Measurements from ENCODE around the gene YEATS2.

DNA sequence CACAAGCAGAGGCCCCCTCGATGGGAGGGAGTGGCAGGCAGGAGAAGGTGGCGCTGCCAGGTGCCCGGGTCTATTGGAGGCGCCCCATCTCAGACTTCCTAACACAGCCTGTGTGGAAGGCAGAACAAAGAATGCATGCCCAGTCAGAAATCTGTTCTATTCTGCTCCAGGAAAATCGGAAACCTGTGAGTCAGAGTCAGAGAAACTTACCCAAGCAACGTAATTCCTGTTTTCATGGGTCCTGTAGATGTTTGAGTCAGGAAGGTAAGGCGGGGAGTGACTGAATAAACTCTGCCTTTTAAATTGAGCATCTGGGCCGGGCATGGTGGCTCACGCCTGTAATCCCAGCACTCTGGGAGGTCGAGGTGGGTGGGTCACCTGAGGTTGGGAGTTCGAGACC, 114.0 kb downstream of the YEATS2 start:
- TF ChIP-seq JUND (IDR thresholded peaks at IDR 0.05) = no peak
- TF ChIP-seq MXI1 (IDR thresholded peaks at IDR 0.05; ENCODE audit: low read depth, low read length) = no peak
- TF ChIP-seq, protein P1, sequence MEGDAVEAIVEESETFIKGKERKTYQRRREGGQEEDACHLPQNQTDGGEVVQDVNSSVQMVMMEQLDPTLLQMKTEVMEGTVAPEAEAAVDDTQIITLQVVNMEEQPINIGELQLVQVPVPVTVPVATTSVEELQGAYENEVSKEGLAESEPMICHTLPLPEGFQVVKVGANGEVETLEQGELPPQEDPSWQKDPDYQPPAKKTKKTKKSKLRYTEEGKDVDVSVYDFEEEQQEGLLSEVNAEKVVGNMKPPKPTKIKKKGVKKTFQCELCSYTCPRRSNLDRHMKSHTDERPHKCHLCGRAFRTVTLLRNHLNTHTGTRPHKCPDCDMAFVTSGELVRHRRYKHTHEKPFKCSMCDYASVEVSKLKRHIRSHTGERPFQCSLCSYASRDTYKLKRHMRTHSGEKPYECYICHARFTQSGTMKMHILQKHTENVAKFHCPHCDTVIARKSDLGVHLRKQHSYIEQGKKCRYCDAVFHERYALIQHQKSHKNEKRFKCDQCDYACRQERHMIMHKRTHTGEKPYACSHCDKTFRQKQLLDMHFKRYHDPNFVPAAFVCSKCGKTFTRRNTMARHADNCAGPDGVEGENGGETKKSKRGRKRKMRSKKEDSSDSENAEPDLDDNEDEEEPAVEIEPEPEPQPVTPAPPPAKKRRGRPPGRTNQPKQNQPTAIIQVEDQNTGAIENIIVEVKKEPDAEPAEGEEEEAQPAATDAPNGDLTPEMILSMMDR (IDR thresholded peaks at IDR 0.05) = no peak
- TF ChIP-seq YY1 (IDR thresholded peaks at IDR 0.05; ENCODE audit: low read depth) = no peak
- no peak for TF ChIP-seq TEAD4 (IDR thresholded peaks at IDR 0.05; ENCODE audit: borderline replicate concordance, insufficient read depth)
- no peak for TF ChIP-seq TAF1 (IDR thresholded peaks at IDR 0.05; ENCODE audit: borderline replicate concordance, low read depth, low read length)
- TF ChIP-seq GABPA (IDR thresholded peaks at IDR 0.05; ENCODE audit: low read depth) = no peak
- TF ChIP-seq FOSL2 (IDR thresholded peaks at IDR 0.05; ENCODE audit: borderline replicate concordance, low read depth) = no peak
- TF ChIP-seq, protein P2, sequence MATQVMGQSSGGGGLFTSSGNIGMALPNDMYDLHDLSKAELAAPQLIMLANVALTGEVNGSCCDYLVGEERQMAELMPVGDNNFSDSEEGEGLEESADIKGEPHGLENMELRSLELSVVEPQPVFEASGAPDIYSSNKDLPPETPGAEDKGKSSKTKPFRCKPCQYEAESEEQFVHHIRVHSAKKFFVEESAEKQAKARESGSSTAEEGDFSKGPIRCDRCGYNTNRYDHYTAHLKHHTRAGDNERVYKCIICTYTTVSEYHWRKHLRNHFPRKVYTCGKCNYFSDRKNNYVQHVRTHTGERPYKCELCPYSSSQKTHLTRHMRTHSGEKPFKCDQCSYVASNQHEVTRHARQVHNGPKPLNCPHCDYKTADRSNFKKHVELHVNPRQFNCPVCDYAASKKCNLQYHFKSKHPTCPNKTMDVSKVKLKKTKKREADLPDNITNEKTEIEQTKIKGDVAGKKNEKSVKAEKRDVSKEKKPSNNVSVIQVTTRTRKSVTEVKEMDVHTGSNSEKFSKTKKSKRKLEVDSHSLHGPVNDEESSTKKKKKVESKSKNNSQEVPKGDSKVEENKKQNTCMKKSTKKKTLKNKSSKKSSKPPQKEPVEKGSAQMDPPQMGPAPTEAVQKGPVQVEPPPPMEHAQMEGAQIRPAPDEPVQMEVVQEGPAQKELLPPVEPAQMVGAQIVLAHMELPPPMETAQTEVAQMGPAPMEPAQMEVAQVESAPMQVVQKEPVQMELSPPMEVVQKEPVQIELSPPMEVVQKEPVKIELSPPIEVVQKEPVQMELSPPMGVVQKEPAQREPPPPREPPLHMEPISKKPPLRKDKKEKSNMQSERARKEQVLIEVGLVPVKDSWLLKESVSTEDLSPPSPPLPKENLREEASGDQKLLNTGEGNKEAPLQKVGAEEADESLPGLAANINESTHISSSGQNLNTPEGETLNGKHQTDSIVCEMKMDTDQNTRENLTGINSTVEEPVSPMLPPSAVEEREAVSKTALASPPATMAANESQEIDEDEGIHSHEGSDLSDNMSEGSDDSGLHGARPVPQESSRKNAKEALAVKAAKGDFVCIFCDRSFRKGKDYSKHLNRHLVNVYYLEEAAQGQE (IDR thresholded peaks at IDR 0.05; ENCODE audit: low read depth, low read length) = no peak
- no peak for TF ChIP-seq ELF1 (IDR thresholded peaks at IDR 0.05)
- TF ChIP-seq POLR2AphosphoS5 (IDR thresholded peaks at IDR 0.05; ENCODE audit: low read depth, low read length) = no peak
- TF ChIP-seq RAD21 (IDR thresholded peaks at IDR 0.05; ENCODE audit: low read length) = no peak
- no peak for TF ChIP-seq FOXJ3 (CRISPR knock-in tag; IDR thresholded peaks at IDR 0.05)

Data from SK-N-SH (cell line).